SIG-M5 treated with dmso at 0.1 percent for 504 hours (cell line): ENCODE data around the gene CDKL1.

Experiments used
- DNase-seq: peaks from one replicate; lab custom pipeline; 2025; ENCODE audit not compliant: unreplicated experiment; lab: John Stamatoyannopoulos, UW

Gene CDKL1

GRCh38 chr14:50288146-50288545 lies 108.5 kb downstream of the CDKL1 start:
- no peak for DNase-seq

- no peak for DNase-seq
Measured at GRCh38 chr14:50285861-50286260, 110.8 kb downstream of the CDKL1 start.
